Measurements from ENCODE around the gene RGS17. TPM values are rescaled to one million over a fixed set of nuclear protein-coding genes. Genes with fewer than 3 reads are reported as not detected.

Gene RGS17
- total and polyA plus RNA-seq, 10 of the 15 experiments (the other 5 are each of a cell fraction or from before 2014, with no cell fraction given): 0.06 to 0.29 (median 0.14) TPM; not detected in 4

DNA sequence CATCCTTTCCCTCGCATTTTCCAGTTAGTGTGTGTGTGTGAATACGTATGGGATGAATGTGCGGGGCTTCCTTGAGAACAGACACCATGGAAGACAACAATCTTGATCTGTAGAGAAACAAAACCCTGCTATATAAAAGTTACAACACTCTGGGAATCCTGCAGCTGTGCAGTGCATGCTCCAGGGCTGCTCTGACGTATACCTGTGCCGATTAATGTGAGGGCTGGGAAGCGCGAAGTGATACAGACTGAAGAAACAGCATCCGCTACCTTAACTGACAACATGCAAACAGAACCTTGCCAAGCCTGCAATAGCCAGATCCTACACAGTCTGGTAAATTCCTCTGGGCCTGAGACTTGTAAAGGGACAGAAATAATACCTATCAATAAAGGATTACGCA, 96.9 kb downstream of the RGS17 start:
- ATAC-seq (no peak), DNase-seq (ENCODE audit: low read depth, low spot score) (no peak), FAIRE-seq (no peak)
- Histone ChIP-seq H3K4me1 (ENCODE audit: control insufficient read depth, insufficient read depth, low read length) (no peaks in the 10 kb centered on the region), H3K27ac (ENCODE audit: control insufficient read depth, insufficient read depth) (no peak overlapping the region), H4K20me1 (ENCODE audit: control insufficient read depth, insufficient read depth) (no peaks in the 10 kb centered on the region), H3K27me3 (replicated peaks in 1 of 2; ENCODE audit: control insufficient read depth in 2 of 2, insufficient read depth in 2 of 2, low read length in 1 of 2) (peaks cover 0 to 3% of the 10 kb centered on the region in 2 experiments; a peak in 1 of 4 replicates), H3K4me3 (no peak overlapping the region), H3K9ac (ENCODE audit: control insufficient read depth, insufficient read depth, low read length) (no peak overlapping the region), H3K9me3 (replicated peaks; ENCODE audit: control insufficient read depth, insufficient read depth, low read length) (no peaks in the 10 kb centered on the region), H3K79me2 (ENCODE audit: control insufficient read depth, insufficient read depth, low read length) (no peaks in the 10 kb centered on the region), H2AFZ (ENCODE audit: control insufficient read depth, low read depth, low read length) (no peak overlapping the region), H3K4me2 (ENCODE audit: control insufficient read depth, insufficient read depth) (no peak overlapping the region), H3K36me3 (ENCODE audit: control insufficient read depth in 2 of 2, insufficient read depth in 2 of 2, low read length in 1 of 2) (no peaks in the 10 kb centered on the region)
- CTCF ChIA-PET: interaction anchor here (0.8 to 3.9 kb wide), 5 partner anchors 8 to 679 kb away, joined by 3 to 30 read pairs (median 3); no protein-coding TSS in a partner anchor
- RAD21 ChIA-PET (ENCODE audit: unreplicated experiment): no interaction called here
- SMC1A ChIA-PET (ENCODE audit: uncharacterized antibody, unreplicated experiment): interaction anchor here (0.6 to 1.3 kb wide), 3 partner anchors 85 to 445 kb away, joined by 3 to 7 read pairs (median 3); no protein-coding TSS in a partner anchor
- POLR2A ChIA-PET: no interaction called here
- 69% methylated on average over 9 of the region's 9 CpGs for WGBS (ENCODE audit: insufficient coverage, insufficient replicate concordance, low lambda C conversion rate, missing lambda C conversion rate)
- intact Hi-C loops (cut with micrococcal nuclease; ENCODE audit: unreplicated experiment) (loop anchor here (10.0 kb wide), 2 partner anchors 201 to 911 kb away; no protein-coding TSS in a partner anchor), in situ Hi-C loops (cut with MboI) (loop anchor here (10.0 kb wide), 1 partner anchor 481 kb away; no protein-coding TSS in a partner anchor)
- BruUV-seq (replicated peaks): no TSS peak
- TF ChIP-seq CHD1 (IDR thresholded peaks at IDR 0.05; ENCODE audit: low read depth, low read length) (no peak), MXI1 (IDR thresholded peaks at IDR 0.05; ENCODE audit: low read depth, low read length) (no peak), ZNF24 (IDR thresholded peaks at IDR 0.05) (no peak), SRF (IDR thresholded peaks at IDR 0.05; ENCODE audit: low read depth in 2 of 2, low read length in 2 of 2) (no peak), SREBF1 (IDR thresholded peaks at IDR 0.05; ENCODE audit: low read length) (no peak), SREBF2 (IDR thresholded peaks at IDR 0.05; ENCODE audit: low read length) (no peak), ZNF217 (IDR thresholded peaks at IDR 0.05) (no peak), KLF5 (IDR thresholded peaks at IDR 0.05; ENCODE audit: partially characterized antibody) (no peak), TARDBP (IDR thresholded peaks at IDR 0.05; ENCODE audit: borderline replicate concordance) (no peak), JUNB (IDR thresholded peaks at IDR 0.05) (no peak)
- TF ChIP-seq, protein P1, sequence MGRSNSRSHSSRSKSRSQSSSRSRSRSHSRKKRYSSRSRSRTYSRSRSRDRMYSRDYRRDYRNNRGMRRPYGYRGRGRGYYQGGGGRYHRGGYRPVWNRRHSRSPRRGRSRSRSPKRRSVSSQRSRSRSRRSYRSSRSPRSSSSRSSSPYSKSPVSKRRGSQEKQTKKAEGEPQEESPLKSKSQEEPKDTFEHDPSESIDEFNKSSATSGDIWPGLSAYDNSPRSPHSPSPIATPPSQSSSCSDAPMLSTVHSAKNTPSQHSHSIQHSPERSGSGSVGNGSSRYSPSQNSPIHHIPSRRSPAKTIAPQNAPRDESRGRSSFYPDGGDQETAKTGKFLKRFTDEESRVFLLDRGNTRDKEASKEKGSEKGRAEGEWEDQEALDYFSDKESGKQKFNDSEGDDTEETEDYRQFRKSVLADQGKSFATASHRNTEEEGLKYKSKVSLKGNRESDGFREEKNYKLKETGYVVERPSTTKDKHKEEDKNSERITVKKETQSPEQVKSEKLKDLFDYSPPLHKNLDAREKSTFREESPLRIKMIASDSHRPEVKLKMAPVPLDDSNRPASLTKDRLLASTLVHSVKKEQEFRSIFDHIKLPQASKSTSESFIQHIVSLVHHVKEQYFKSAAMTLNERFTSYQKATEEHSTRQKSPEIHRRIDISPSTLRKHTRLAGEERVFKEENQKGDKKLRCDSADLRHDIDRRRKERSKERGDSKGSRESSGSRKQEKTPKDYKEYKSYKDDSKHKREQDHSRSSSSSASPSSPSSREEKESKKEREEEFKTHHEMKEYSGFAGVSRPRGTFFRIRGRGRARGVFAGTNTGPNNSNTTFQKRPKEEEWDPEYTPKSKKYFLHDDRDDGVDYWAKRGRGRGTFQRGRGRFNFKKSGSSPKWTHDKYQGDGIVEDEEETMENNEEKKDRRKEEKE (IDR thresholded peaks at IDR 0.05): no peak
- TF ChIP-seq, protein P2, sequence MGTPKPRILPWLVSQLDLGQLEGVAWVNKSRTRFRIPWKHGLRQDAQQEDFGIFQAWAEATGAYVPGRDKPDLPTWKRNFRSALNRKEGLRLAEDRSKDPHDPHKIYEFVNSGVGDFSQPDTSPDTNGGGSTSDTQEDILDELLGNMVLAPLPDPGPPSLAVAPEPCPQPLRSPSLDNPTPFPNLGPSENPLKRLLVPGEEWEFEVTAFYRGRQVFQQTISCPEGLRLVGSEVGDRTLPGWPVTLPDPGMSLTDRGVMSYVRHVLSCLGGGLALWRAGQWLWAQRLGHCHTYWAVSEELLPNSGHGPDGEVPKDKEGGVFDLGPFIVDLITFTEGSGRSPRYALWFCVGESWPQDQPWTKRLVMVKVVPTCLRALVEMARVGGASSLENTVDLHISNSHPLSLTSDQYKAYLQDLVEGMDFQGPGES (IDR thresholded peaks at IDR 0.05): no peak
- TF ChIP-seq, protein P3, sequence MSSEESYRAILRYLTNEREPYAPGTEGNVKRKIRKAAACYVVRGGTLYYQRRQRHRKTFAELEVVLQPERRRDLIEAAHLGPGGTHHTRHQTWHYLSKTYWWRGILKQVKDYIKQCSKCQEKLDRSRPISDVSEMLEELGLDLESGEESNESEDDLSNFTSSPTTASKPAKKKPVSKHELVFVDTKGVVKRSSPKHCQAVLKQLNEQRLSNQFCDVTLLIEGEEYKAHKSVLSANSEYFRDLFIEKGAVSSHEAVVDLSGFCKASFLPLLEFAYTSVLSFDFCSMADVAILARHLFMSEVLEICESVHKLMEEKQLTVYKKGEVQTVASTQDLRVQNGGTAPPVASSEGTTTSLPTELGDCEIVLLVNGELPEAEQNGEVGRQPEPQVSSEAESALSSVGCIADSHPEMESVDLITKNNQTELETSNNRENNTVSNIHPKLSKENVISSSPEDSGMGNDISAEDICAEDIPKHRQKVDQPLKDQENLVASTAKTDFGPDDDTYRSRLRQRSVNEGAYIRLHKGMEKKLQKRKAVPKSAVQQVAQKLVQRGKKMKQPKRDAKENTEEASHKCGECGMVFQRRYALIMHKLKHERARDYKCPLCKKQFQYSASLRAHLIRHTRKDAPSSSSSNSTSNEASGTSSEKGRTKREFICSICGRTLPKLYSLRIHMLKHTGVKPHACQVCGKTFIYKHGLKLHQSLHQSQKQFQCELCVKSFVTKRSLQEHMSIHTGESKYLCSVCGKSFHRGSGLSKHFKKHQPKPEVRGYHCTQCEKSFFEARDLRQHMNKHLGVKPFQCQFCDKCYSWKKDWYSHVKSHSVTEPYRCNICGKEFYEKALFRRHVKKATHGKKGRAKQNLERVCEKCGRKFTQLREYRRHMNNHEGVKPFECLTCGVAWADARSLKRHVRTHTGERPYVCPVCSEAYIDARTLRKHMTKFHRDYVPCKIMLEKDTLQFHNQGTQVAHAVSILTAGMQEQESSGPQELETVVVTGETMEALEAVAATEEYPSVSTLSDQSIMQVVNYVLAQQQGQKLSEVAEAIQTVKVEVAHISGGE (CRISPR knock-in tag; IDR thresholded peaks at IDR 0.05): no peak
- TF ChIP-seq, protein P4, sequence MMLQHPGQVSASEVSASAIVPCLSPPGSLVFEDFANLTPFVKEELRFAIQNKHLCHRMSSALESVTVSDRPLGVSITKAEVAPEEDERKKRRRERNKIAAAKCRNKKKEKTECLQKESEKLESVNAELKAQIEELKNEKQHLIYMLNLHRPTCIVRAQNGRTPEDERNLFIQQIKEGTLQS (IDR thresholded peaks at IDR 0.05; ENCODE audit: borderline replicate concordance, extremely low read depth, low read depth, low read length): no peak
